PFSK-1 (cell line): ENCODE results near the gene LEFTY2.

Experiments
- POLR2AphosphoS5 ChIP-seq: IDR thresholded peaks from 2 replicates; pipeline ENCODE4 v1.6.1; 2012; ENCODE audit warnings: low read depth, mild to moderate bottlenecking, control low read depth, low read length, moderate library complexity
- SIN3A ChIP-seq: IDR thresholded peaks from 2 replicates; pipeline ENCODE4 v1.6.1; 2012; ENCODE audit warnings: mild to moderate bottlenecking, low read length, moderate library complexity, borderline replicate concordance; ENCODE audit not compliant: insufficient read depth
- TAF1 ChIP-seq: IDR thresholded peaks from 2 replicates; pipeline ENCODE4 v1.6.1; 2012; ENCODE audit warnings: low read length, control low read depth, borderline replicate concordance; ENCODE audit not compliant: insufficient read depth

- no peak for TF ChIP-seq SIN3A
- no peak for TF ChIP-seq POLR2AphosphoS5
- no peak for TF ChIP-seq TAF1
Observed at GRCh38 chr1:225977937-225978748, 37.1 kb upstream of the LEFTY2 start.
